Measurements from ENCODE around the gene EML4. TPM values are rescaled to one million over a fixed set of nuclear protein-coding genes. Genes with fewer than 3 reads are reported as not detected.
A peak's percentile ranks its signal among the peaks of the same experiment; 100 is the strongest.
"Not testable (repeated sequence)": the region's sequence is repeated elsewhere in the genome, so short reads cannot be mapped to it uniquely, and the experiment has no call there.

EML4 gene
- total RNA-seq, 3 donors from 2014 or later (not counting 1 experiment from before 2014, with no cell fraction given): 88.4 to 136 (median 91.5) TPM

DNA sequence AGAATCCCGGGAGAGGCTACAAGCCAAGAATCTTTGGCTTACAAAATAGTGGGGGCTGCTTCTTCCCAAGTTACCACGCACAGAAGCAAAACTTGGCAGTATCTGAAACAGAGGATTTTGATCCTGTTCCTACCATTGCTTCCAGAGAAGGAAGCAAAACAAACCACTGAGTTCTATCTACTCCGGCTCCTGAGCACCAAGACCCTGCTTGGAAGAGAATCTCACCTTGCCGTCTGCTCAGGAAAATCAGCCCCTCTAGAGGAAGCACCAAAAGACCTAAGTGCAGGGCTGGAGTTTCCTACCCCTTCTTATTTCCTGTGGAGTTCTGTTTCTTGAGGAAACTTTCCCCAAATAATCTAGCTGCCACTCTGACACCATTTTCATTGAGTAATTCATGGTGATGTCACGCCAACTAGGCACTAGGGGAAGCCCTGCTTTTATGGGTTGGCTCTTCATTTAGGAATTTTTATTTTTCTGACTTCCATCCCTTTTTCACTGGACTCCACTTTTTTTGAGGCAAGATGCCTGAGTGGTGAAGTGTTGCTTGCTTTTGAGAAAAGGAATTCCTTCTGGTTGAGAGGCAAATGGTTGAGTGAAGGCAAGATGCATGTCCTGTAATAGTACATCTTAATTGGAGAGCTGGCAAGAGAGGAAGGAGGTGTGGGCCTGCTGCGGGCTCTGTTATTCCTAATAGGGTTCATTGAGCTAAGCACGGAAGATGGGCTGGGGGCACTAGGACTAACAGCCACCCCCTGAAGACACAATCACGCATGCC is 36.8 kb upstream of the EML4 start:
- no peaks in the 10 kb centered on the region for H3K9me3 Mint-ChIP-seq
- TF ChIP-seq, protein P1, sequence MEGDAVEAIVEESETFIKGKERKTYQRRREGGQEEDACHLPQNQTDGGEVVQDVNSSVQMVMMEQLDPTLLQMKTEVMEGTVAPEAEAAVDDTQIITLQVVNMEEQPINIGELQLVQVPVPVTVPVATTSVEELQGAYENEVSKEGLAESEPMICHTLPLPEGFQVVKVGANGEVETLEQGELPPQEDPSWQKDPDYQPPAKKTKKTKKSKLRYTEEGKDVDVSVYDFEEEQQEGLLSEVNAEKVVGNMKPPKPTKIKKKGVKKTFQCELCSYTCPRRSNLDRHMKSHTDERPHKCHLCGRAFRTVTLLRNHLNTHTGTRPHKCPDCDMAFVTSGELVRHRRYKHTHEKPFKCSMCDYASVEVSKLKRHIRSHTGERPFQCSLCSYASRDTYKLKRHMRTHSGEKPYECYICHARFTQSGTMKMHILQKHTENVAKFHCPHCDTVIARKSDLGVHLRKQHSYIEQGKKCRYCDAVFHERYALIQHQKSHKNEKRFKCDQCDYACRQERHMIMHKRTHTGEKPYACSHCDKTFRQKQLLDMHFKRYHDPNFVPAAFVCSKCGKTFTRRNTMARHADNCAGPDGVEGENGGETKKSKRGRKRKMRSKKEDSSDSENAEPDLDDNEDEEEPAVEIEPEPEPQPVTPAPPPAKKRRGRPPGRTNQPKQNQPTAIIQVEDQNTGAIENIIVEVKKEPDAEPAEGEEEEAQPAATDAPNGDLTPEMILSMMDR (IDR thresholded peaks at IDR 0.05): no peak
- peaks cover 54 to 62% of the 10 kb centered on the region in 2 donors for H3K4me1 Mint-ChIP-seq
- intact Hi-C loops (cut with micrococcal nuclease): loop anchor here (2.0 kb wide), 2 partner anchors 52 to 236 kb away; no protein-coding TSS in a partner anchor
- peak overlapping the region; percentile 89 to 95 for H3K27ac Mint-ChIP-seq
- ATAC-seq (peak in 2 of 3 donors; percentile 7 to 11), DNase-seq (peak in 1 of 2 donors; percentile 73)
- no peaks in the 10 kb centered on the region for H3K9me3 ChIP-seq (ENCODE audit: control insufficient read depth, insufficient read depth, low read length)
- H3K36me3 Mint-ChIP-seq: no peaks in the 10 kb centered on the region
- peak overlapping the region; percentile 89 for H3K27ac ChIP-seq (ENCODE audit: low read length)
- peaks cover 78% of the 10 kb centered on the region for H3K4me1 ChIP-seq (ENCODE audit: control insufficient read depth, insufficient read depth, low read length)
- no peak overlapping the region for H3K4me3 ChIP-seq (ENCODE audit: low read length)
- no peaks in the 10 kb centered on the region for H3K27me3 Mint-ChIP-seq (ENCODE audit: low read depth in 2 of 2)
- WGBS (ENCODE audit: insufficient coverage): 59% methylated on average over 7 of the region's 8 CpGs
- peak overlapping the region; percentile 67 for H3K4me3 Mint-ChIP-seq
- no peaks in the 10 kb centered on the region for H3K36me3 ChIP-seq (ENCODE audit: control insufficient read depth, insufficient read depth, low read length)
- no peaks in the 10 kb centered on the region for H3K27me3 ChIP-seq (ENCODE audit: control insufficient read depth, insufficient read depth, low read length)

GRCh38 chr2:42132966-42133641 is 36.0 kb upstream of the EML4 start:
- Mint-ChIP-seq H3K36me3 (no peaks in the 10 kb centered on the region), H3K4me1 (peaks cover 47 to 55% of the 10 kb centered on the region in 2 donors), H3K9me3 (no peaks in the 10 kb centered on the region), H3K4me3 (peak overlapping the region; percentile 67), H3K27ac (peak overlapping the region; percentile 89 to 95), H3K27me3 (ENCODE audit: low read depth in 2 of 2) (no peaks in the 10 kb centered on the region)
- peaks cover 71% of the 10 kb centered on the region for H3K4me1 ChIP-seq (ENCODE audit: control insufficient read depth, insufficient read depth, low read length)
- ATAC-seq (peak; percentile 89 to 96 (median 92)), DNase-seq (peak; percentile 80 to 96)
- H3K4me3 ChIP-seq (ENCODE audit: low read length): no peak overlapping the region
- TF ChIP-seq, protein P1 (IDR thresholded peaks at IDR 0.05): no peak
- H3K9me3 ChIP-seq (ENCODE audit: control insufficient read depth, insufficient read depth, low read length): no peaks in the 10 kb centered on the region
- no peaks in the 10 kb centered on the region for H3K36me3 ChIP-seq (ENCODE audit: control insufficient read depth, insufficient read depth, low read length)
- H3K27me3 ChIP-seq (ENCODE audit: control insufficient read depth, insufficient read depth, low read length): no peaks in the 10 kb centered on the region
- intact Hi-C loops (cut with micrococcal nuclease): loop anchor here (1.0 to 2.0 kb wide), 5 partner anchors 31 to 236 kb away; partner anchors contain the start of gene EML4
- 2% methylated on average over 17 of the region's 17 CpGs for WGBS (ENCODE audit: insufficient coverage)
- peak overlapping the region; percentile 89 for H3K27ac ChIP-seq (ENCODE audit: low read length)

DNA sequence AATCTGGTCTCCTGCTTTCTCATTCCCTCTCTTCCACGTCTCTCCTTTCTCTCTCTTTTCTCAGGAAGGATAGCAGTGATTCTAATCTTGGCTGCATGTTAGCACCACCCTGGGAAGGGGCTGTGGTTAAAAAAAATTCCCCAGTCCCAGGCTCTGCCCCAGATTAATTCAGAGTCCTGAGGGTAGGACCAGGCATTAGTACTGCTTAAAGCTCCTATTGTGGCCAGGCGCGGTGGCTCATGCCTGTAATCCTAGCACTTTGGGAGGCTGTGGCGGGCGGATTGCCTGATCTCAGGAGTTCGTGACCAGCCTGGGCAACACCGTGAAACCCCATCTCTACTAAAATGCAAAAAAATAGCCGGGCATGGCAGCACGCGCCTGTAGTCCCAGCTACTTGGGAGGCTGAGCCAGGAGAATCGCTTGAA is 35.4 kb upstream of the EML4 start:
- Mint-ChIP-seq H3K36me3 (no peaks in the 10 kb centered on the region), H3K27me3 (ENCODE audit: low read depth in 2 of 2) (no peaks in the 10 kb centered on the region), H3K4me1 (peaks cover 40 to 48% of the 10 kb centered on the region in 2 donors), H3K4me3 (peak overlapping the region; percentile 67), H3K27ac (peak overlapping the region; percentile 89 to 95), H3K9me3 (no peaks in the 10 kb centered on the region)
- ATAC-seq (no peak), DNase-seq (no peak)
- Histone ChIP-seq H3K27me3 (ENCODE audit: control insufficient read depth, insufficient read depth, low read length) (no peaks in the 10 kb centered on the region), H3K27ac (ENCODE audit: low read length) (peak overlapping the region; percentile 87), H3K9me3 (ENCODE audit: control insufficient read depth, insufficient read depth, low read length) (no peaks in the 10 kb centered on the region), H3K4me3 (ENCODE audit: low read length) (no peak overlapping the region), H3K36me3 (ENCODE audit: control insufficient read depth, insufficient read depth, low read length) (no peaks in the 10 kb centered on the region), H3K4me1 (ENCODE audit: control insufficient read depth, insufficient read depth, low read length) (peaks cover 64% of the 10 kb centered on the region)
- 84% methylated on average over 11 of the region's 11 CpGs for WGBS (ENCODE audit: insufficient coverage)
- TF ChIP-seq, protein P1 (IDR thresholded peaks at IDR 0.05): no peak
- intact Hi-C loops (cut with micrococcal nuclease): loop anchor here (1.0 to 2.0 kb wide), 5 partner anchors 31 to 237 kb away; partner anchors contain the start of gene EML4

DNA sequence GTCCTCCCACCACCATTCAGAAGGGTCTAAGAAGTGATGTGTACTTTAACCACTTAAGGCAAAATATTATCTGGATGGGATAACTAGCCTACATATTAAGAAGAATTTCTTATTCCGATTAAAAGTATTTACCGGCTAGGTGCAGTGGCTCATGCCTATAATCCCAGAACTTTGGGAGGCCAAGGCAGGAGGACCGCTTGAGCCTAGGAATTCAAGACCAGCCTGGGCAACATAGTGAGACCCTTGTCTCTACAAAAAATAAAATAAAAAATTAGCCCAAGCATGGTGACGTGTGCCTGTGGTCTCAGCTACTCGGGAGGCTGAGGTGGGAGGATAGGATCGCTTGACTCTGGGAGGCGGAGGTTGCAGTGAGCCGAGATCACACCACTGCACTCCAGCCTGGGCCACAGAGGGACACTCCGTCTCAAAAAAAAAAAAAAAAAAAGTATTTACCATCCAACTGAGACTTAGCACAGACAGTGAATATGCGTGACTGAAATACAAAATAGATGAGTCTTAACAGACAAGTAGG is 34.7 kb upstream of the EML4 start:
- not testable (repeated sequence) for H3K27ac ChIP-seq (ENCODE audit: low read length)

More for the DNA sequence above, 34.7 kb upstream of the EML4 start:
- H3K36me3 Mint-ChIP-seq; H3K36me3 ChIP-seq (ENCODE audit: control insufficient read depth, insufficient read depth, low read length); H3K4me3 ChIP-seq (ENCODE audit: low read length); intact Hi-C loops (cut with micrococcal nuclease); H3K9me3 Mint-ChIP-seq; H3K9me3 ChIP-seq (ENCODE audit: control insufficient read depth, insufficient read depth, low read length); DNase-seq; ATAC-seq; H3K27me3 ChIP-seq (ENCODE audit: control insufficient read depth, insufficient read depth, low read length); H3K27me3 Mint-ChIP-seq (ENCODE audit: low read depth in 2 of 2): not testable (repeated sequence)
- Mint-ChIP-seq H3K4me1 (peaks cover 34 to 42% of the 10 kb centered on the region in 2 donors), H3K27ac (peak overlapping the region; percentile 69 to 95), H3K4me3 (peak overlapping the region; percentile 29)
- WGBS (ENCODE audit: insufficient coverage): 86% methylated on average over 9 of the region's 10 CpGs
- peaks cover 57% of the 10 kb centered on the region for H3K4me1 ChIP-seq (ENCODE audit: control insufficient read depth, insufficient read depth, low read length)

All from natural killer cell (primary cell).